Stomach (tissue), 4 donors: ENCODE results near the gene PRDM8.

ENCODE experiments used
- POLR2A ChIP-seq, 4 donors: fragments of 450-650 bp; IDR thresholded peaks; one replicate each; pipeline ENCODE4 v1.6.1; 2016; ENCODE audit warnings: antibody characterized with exemption in 4 of 4, control low read depth in 2 of 4, mild to moderate bottlenecking in 1 of 4, moderate library complexity in 1 of 4
- POLR2AphosphoS5 ChIP-seq, 3 donors: sonication (generic); formaldehyde crosslinking; IDR thresholded peaks; one replicate each; pipeline ENCODE4 v1.6.1; 2016; ENCODE audit warnings: antibody characterized with exemption in 3 of 3
- TF ChIP-seq, protein P1 (sequence below), 7 experiments: fragments of 450-650 bp in 4 of 7; fragments of 200-600 bp in 3 of 7; sonication (generic) in 3 of 7; IDR thresholded peaks; one replicate each; pipeline ENCODE4 v1.5.1; 2016 to 2019; ENCODE audit warnings: antibody characterized with exemption in 7 of 7, control low read depth in 2 of 7, mild to moderate bottlenecking in 1 of 7

DNA sequence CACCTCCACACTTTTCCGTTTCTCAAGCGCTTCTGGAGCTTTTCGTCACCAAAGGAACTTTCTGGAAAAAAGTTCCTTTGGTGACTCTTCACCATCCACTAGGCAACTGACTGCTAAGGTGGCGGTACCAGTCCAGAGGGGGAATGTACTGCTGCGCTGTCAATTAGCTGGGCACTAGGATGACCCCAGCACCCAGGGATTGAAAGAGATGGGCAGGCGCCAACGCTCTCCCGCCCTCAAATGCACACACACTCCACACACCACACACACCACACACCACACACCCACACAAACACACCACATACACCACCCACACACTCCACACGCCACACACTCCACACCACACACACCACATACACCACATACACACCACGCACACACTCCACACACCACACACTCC lies 10.4 kb downstream of the PRDM8 start:
- TF ChIP-seq, protein P1, sequence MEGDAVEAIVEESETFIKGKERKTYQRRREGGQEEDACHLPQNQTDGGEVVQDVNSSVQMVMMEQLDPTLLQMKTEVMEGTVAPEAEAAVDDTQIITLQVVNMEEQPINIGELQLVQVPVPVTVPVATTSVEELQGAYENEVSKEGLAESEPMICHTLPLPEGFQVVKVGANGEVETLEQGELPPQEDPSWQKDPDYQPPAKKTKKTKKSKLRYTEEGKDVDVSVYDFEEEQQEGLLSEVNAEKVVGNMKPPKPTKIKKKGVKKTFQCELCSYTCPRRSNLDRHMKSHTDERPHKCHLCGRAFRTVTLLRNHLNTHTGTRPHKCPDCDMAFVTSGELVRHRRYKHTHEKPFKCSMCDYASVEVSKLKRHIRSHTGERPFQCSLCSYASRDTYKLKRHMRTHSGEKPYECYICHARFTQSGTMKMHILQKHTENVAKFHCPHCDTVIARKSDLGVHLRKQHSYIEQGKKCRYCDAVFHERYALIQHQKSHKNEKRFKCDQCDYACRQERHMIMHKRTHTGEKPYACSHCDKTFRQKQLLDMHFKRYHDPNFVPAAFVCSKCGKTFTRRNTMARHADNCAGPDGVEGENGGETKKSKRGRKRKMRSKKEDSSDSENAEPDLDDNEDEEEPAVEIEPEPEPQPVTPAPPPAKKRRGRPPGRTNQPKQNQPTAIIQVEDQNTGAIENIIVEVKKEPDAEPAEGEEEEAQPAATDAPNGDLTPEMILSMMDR (IDR thresholded peaks at IDR 0.05) = no peak
- no peak for TF ChIP-seq POLR2A (IDR thresholded peaks at IDR 0.05)
- no peak for TF ChIP-seq POLR2AphosphoS5 (IDR thresholded peaks at IDR 0.05)
